WTC11 (cell line): ENCODE measurements around the gene ISY1.

Source experiments
- ARID4B ChIP-seq: sonication (generic); formaldehyde crosslinking; IDR thresholded peaks from 2 replicates; pipeline ENCODE4 v1.8.0; 2023; ENCODE audit warnings: missing genetic modification reagents, mild to moderate bottlenecking, borderline replicate concordance
- ATF3 ChIP-seq: sonication (generic); formaldehyde crosslinking; conservative IDR thresholded peaks from 2 replicates; pipeline ENCODE4 v1.8.1; 2022; ENCODE audit warnings: mild to moderate bottlenecking, missing genetic modification reagents
- CTCF ChIP-seq: fragments of 200-600 bp; IDR thresholded peaks from 2 replicates; pipeline ENCODE4 v1.8.0; 2022; ENCODE audit warnings: antibody characterized with exemption
- E2F1 ChIP-seq: sonication (generic); formaldehyde crosslinking; IDR thresholded peaks from 2 replicates; pipeline ENCODE4 v1.8.0; 2022; ENCODE audit warnings: mild to moderate bottlenecking, missing genetic modification reagents
- E2F4 ChIP-seq: sonication (generic); formaldehyde crosslinking; IDR thresholded peaks from 2 replicates; pipeline ENCODE4 v1.8.1; 2022; ENCODE audit warnings: low read depth, mild to moderate bottlenecking, moderate library complexity, missing genetic modification reagents, borderline replicate concordance
- FOXK1 ChIP-seq: sonication (generic); formaldehyde crosslinking; IDR thresholded peaks from 2 replicates; pipeline ENCODE4 v1.8.0; 2022; ENCODE audit warnings: mild to moderate bottlenecking, moderate library complexity, missing genetic modification reagents
- GABPB1 ChIP-seq: sonication (generic); formaldehyde crosslinking; IDR thresholded peaks from 2 replicates; pipeline ENCODE4 v1.8.1; 2023; ENCODE audit warnings: mild to moderate bottlenecking, missing genetic modification reagents
- KAT7 ChIP-seq: sonication (generic); formaldehyde crosslinking; IDR thresholded peaks from 2 replicates; pipeline ENCODE4 v1.8.1; 2023; ENCODE audit warnings: missing genetic modification reagents, mild to moderate bottlenecking, borderline replicate concordance
- OVOL2 ChIP-seq: fragments of 250-450 bp; sonication (Bioruptor Pico); IDR thresholded peaks from 2 replicates; pipeline ENCODE4 v1.9.0; 2021; ENCODE audit warnings: mild to moderate bottlenecking, borderline replicate concordance
- PRDM15 ChIP-seq: sonication (generic); formaldehyde crosslinking; IDR thresholded peaks from 2 replicates; pipeline ENCODE4 v1.8.0; 2022; ENCODE audit warnings: missing genetic modification reagents
- RORB ChIP-seq: fragments of 250-450 bp; sonication (Bioruptor Pico); IDR thresholded peaks from 2 replicates; pipeline ENCODE4 v1.9.0; 2021; ENCODE audit warnings: mild to moderate bottlenecking
- USF2 ChIP-seq: sonication (generic); formaldehyde crosslinking; IDR thresholded peaks from 2 replicates; pipeline ENCODE4 v1.8.1; 2023; ENCODE audit warnings: mild to moderate bottlenecking, missing genetic modification reagents, moderate library complexity
- ZSCAN18 ChIP-seq: fragments of 250-450 bp; sonication (Bioruptor Pico); IDR thresholded peaks from 2 replicates; pipeline ENCODE4 v2.1.2; 2022; ENCODE audit warnings: mild to moderate bottlenecking, moderate library complexity

- TF ChIP-seq CTCF (no peak), KAT7 (CRISPR knock-in tag) (no peak), ATF3 (CRISPR knock-in tag) (no peak), E2F1 (CRISPR knock-in tag) (no peak), GABPB1 (no peak), ARID4B (CRISPR knock-in tag) (no peak), OVOL2 (no peak), USF2 (no peak), RORB (CRISPR knock-in tag) (no peak), FOXK1 (CRISPR knock-in tag) (no peak), E2F4 (CRISPR knock-in tag) (no peak), ZSCAN18 (no peak), PRDM15 (no peak)
Observed at GRCh38 chr3:129122412-129123011, 38.4 kb downstream of the ISY1 start.
